ENCODE results near the gene SLC16A8.

Gene SLC16A8

GRCh38 chr22:38103641-38104040, 19.7 kb upstream of the SLC16A8 start:
- H3K27ac ChIP-seq, result no peak overlapping the region
- TF ChIP-seq, protein P1, sequence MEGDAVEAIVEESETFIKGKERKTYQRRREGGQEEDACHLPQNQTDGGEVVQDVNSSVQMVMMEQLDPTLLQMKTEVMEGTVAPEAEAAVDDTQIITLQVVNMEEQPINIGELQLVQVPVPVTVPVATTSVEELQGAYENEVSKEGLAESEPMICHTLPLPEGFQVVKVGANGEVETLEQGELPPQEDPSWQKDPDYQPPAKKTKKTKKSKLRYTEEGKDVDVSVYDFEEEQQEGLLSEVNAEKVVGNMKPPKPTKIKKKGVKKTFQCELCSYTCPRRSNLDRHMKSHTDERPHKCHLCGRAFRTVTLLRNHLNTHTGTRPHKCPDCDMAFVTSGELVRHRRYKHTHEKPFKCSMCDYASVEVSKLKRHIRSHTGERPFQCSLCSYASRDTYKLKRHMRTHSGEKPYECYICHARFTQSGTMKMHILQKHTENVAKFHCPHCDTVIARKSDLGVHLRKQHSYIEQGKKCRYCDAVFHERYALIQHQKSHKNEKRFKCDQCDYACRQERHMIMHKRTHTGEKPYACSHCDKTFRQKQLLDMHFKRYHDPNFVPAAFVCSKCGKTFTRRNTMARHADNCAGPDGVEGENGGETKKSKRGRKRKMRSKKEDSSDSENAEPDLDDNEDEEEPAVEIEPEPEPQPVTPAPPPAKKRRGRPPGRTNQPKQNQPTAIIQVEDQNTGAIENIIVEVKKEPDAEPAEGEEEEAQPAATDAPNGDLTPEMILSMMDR (conservative IDR thresholded peaks at IDR 0.05), result no peak

DNA sequence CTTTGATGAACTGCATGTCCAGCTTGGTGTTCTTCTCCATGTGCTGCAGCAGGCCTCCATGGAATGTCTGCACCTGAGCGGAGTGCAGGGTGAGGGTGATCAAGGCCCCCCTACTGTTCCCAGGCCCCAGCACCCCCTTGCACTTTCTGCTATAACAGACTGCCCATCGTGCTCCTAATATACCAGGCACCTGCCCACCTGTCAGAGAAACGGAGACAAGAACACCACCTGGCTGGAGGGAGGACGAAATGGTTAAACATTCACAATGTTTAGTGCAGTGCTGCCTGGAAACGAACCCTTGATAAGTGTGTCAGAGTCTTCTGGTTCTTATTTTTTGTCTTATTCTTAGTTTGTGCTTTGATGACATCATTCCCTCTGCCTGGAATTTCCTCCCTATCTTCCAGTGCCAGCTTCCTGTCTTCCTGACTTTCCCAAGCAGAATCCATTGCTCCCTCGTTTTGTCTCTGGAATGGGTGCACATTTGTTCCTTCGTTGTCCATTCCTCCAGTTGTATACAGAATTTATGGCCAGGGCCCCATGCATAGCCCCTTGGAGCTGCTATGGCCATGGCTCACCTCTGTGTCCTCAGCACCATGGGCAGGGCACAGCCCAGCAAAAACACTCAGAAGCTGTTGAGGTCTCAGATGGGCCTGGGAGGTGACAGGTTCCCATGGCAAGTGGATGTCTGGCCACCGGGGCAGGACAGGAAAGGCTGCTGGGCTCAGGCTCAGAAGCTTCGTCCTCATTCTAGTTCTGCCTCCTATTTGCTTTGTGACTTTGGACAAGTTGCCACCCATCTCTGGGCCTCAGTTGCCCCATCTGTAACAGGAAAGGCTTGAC, 14.6 kb upstream of the SLC16A8 start:
- TF ChIP-seq, protein P1 (conservative IDR thresholded peaks at IDR 0.05), result no peak
- H3K27ac ChIP-seq, result no peak overlapping the region

DNA sequence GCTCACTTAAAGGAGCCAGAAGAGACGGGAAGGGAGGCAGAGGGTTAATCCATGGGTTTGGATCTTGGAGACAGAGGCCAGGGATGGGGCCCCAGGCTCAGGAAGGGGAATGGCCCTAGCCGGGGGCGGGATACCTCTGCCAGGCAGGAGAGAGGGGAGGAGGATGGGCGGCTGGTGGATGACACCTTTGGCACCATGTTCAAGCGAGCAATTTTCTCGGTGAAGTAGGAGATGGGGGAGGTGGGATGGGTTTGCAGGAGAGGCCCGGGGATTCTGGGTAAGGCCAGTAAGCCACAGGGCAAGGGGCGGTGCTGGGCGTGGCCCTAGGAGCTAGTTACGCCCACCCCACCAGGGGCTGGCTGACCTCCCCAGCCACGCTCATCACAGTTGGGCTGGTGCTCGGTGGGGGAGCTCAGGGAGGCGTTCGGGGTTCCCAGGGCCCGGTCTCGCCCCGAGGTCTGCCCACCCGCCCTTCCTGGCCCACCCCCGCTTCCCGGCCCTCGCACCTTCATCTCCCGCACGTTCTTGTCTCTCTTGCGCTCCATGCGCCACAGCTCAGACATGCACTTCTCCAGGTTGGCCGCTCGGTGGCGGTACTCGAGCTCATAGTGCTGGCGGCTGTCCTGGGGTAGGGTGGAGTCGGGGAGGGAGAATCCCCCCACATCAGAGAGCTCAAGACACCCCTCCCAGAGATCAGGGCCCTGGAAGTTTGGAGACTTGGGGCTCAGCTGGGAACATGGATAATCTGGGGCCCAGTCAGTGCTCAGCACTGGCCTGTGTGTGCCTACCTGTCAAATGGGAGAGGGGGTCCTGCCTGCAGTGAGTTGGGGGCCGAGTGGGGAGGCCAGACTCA, 13.8 kb upstream of the SLC16A8 start:
- TF ChIP-seq, protein P1 (conservative IDR thresholded peaks at IDR 0.05), result no peak
- H3K27ac ChIP-seq, result no peak overlapping the region

GRCh38 chr22:38097058-38097457, 13.1 kb upstream of the SLC16A8 start:
- TF ChIP-seq, protein P1 (conservative IDR thresholded peaks at IDR 0.05), result no peak
- no peak overlapping the region for H3K27ac ChIP-seq

DNA sequence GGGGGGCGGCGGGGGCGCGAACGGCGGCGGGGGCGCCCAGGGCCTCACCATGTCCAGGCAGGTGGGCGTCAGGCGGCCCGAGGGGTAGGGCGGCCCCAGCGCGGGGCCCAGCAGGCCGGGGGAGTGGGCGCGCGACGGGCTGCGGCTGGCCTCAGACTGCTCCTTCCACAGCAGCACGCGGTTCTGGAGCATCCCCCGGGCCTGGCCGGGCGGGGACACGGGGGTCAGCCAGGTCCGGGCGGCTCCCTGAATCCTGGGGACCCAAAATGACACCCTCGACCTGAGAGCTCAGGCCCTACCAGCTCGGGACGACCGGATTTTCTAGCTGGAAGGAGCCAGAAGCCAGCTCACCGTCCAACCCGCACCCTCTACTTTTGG, 5.5 kb upstream of the SLC16A8 start:
- H3K27ac ChIP-seq, result no peak overlapping the region
- TF ChIP-seq, protein P1 (conservative IDR thresholded peaks at IDR 0.05), result no peak

DNA sequence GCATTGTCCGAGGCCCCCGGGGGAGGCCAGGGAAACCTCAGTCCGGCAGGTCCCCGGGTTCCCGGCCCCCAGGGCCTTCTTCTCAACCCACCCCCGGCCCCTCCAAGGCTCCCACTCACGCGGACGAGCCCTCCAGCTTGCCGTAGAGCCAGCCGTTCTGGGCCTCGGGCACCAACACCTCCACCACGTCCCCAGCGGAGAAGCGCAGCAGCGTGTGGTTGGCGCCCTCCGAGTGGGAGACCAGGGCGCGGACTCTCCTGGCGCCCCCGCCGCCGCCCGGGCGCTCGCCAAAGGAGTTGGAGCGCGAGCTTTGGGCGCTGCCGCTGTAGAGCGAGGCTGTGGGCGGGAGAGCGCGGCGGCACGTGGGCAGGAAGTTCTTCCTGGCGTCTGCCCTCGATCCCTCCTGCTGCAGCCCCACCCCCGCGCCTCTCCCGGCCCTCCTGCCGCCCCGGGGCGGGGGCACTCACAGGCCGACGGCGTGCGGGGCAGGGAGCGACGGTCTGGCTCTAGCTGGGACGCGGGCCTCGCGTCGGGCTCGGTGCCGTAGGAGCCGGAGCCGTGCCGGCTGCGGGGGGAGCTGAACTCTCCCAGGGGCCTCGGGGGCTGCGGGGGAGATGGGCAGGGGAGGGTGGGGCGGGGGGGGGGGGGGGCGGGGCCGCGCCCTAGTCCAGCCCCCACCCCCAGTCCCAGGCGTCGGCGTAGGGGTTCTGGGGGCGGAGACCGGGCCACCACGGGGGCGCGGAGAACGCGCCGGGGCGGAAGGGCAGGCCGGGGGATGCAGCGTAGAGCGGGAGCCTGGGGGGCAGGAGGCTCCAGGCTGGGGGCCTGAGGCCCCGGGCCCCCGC, 4.9 kb upstream of the SLC16A8 start:
- H3K27ac ChIP-seq, result no peak overlapping the region
- TF ChIP-seq, protein P1 (conservative IDR thresholded peaks at IDR 0.05), result no peak
